ENCODE data around the gene MEF2C. TPM values are rescaled to one million over a fixed set of nuclear protein-coding genes. Genes with fewer than 3 reads are reported as not detected.

Gene MEF2C
- polyA plus RNA-seq, 1 donor (not counting 4 experiments of a cell fraction or from before 2014, with no cell fraction given) = 0.10 TPM

DNA sequence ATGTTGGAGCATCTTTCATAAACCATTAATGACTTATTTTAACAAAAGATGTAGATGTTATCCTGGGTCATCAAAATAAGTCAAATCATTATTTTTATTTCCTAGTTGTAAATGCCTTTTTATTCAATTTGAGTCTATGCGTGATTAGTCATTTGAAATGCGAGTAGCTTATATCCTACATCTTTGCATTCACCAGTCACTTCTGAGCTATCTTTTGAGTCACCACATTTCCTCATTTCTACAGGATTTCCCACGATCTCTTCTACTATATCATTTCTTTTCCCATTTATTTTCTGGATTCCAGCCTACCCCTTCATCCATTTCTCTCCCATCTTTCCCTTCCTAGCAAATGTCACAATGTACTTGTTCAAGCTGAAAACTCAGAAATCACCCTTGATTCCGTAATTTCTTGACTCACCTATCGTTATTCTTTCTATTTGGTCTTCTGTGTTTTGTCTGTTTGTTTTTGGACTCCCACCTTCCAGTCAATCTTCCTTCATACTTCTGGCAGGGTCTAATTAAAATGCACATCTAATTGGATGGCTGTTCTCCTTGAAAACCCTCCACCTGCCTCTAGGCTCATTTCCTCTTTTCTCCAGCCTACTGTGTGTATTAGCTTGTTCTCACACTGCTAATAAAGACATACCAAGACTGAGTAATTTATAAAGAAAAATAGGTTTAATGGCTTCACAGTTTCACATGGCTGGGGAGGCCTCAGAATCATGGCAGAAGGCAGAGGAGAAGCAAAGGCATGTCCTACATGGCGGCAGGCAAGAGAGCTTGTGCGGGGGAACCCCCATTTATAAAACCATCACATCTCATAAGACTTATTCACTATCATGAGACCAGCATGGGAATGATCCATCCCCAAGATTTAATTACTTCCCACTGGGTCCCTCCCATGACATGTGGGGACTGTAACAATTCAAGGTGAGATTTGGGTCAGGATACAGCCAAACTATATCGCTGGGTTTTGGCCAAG is 112.4 kb downstream of the MEF2C start:
- dilution Hi-C loops (cut with MboI; ENCODE audit: extremely low pct_ligation_motif_present, low sequenced_read_pairs) = no loop called here
- FAIRE-seq (no peak), DNase-seq (ENCODE audit: low read depth, low spot score) (no peak)
- Histone ChIP-seq H3K9me3 (ENCODE audit: control insufficient read depth, low read depth, low read length) (no peaks in the 10 kb centered on the region), H3K9ac (ENCODE audit: control insufficient read depth, extremely low read depth, insufficient read depth, low read length) (no peak overlapping the region), H3K27ac (ENCODE audit: control insufficient read depth, insufficient read depth, low read length) (no peak overlapping the region), H3K27me3 (ENCODE audit: control insufficient read depth, extremely low read depth, insufficient read depth, low read length) (no peaks in the 10 kb centered on the region), H3K36me3 (ENCODE audit: control insufficient read depth in 2 of 2, extremely low read depth in 1 of 2, insufficient read depth in 2 of 2, low read length in 2 of 2) (no peaks in the 10 kb centered on the region), H3K4me1 (ENCODE audit: control insufficient read depth, extremely low read depth, insufficient read depth, low read length) (no peaks in the 10 kb centered on the region), H4K20me1 (ENCODE audit: control insufficient read depth, extremely low read depth, insufficient read depth, low read length) (no peaks in the 10 kb centered on the region), H3K9me1 (ENCODE audit: control insufficient read depth, extremely low read depth, insufficient read depth, low read length) (no peaks in the 10 kb centered on the region), H3K4me2 (ENCODE audit: control insufficient read depth, extremely low read depth, insufficient read depth, low read depth, low read length) (no peak overlapping the region), H3K79me2 (ENCODE audit: control insufficient read depth, insufficient read depth, low read length) (no peaks in the 10 kb centered on the region), H2AFZ (ENCODE audit: control insufficient read depth, low read length) (no peak overlapping the region), H3K4me3 (ENCODE audit: control insufficient read depth in 2 of 3, extremely low read depth in 1 of 3, insufficient read depth in 2 of 3, low read depth in 1 of 3, low read length in 3 of 3) (no peak overlapping the region)
- TF ChIP-seq EZH2 (IDR thresholded peaks at IDR 0.05; ENCODE audit: low read length) = no peak
- TF ChIP-seq, protein P1, sequence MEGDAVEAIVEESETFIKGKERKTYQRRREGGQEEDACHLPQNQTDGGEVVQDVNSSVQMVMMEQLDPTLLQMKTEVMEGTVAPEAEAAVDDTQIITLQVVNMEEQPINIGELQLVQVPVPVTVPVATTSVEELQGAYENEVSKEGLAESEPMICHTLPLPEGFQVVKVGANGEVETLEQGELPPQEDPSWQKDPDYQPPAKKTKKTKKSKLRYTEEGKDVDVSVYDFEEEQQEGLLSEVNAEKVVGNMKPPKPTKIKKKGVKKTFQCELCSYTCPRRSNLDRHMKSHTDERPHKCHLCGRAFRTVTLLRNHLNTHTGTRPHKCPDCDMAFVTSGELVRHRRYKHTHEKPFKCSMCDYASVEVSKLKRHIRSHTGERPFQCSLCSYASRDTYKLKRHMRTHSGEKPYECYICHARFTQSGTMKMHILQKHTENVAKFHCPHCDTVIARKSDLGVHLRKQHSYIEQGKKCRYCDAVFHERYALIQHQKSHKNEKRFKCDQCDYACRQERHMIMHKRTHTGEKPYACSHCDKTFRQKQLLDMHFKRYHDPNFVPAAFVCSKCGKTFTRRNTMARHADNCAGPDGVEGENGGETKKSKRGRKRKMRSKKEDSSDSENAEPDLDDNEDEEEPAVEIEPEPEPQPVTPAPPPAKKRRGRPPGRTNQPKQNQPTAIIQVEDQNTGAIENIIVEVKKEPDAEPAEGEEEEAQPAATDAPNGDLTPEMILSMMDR (optimal IDR thresholded peaks at IDR 0.05 in 1 of 3, IDR thresholded peaks at IDR 0.05 in 1 of 3, conservative IDR thresholded peaks at IDR 0.05 in 1 of 3; ENCODE audit: extremely low read depth in 1 of 3, insufficient read depth in 2 of 3, low read length in 3 of 3) = no peak

DNA sequence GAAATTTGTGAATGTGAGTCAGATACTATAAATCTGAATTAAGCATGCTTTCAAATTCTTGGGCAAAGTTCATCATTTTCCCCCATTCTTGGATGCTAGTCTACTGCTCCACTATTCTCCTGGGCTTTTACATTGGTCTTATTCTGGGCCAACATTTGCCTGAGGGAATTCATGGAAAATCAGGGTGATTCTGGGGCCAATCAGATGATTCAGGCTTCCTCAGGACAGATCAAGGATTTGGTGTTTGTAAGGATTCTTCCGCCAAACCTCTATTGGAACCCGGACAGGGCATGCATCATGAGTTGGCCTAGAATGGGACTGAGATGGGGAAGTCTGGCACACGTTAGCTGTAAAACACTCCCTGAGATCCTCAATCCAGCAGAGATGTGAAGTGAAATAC is 113.8 kb downstream of the MEF2C start:
- Histone ChIP-seq H3K4me3 (ENCODE audit: control insufficient read depth in 2 of 3, extremely low read depth in 1 of 3, insufficient read depth in 2 of 3, low read depth in 1 of 3, low read length in 3 of 3) (no peak overlapping the region), H3K9me1 (ENCODE audit: control insufficient read depth, extremely low read depth, insufficient read depth, low read length) (no peaks in the 10 kb centered on the region), H3K27me3 (ENCODE audit: control insufficient read depth, extremely low read depth, insufficient read depth, low read length) (no peaks in the 10 kb centered on the region), H4K20me1 (ENCODE audit: control insufficient read depth, extremely low read depth, insufficient read depth, low read length) (no peaks in the 10 kb centered on the region), H3K79me2 (ENCODE audit: control insufficient read depth, insufficient read depth, low read length) (no peaks in the 10 kb centered on the region), H3K9ac (ENCODE audit: control insufficient read depth, extremely low read depth, insufficient read depth, low read length) (no peak overlapping the region), H3K36me3 (ENCODE audit: control insufficient read depth in 2 of 2, extremely low read depth in 1 of 2, insufficient read depth in 2 of 2, low read length in 2 of 2) (no peaks in the 10 kb centered on the region), H2AFZ (ENCODE audit: control insufficient read depth, low read length) (no peak overlapping the region), H3K27ac (ENCODE audit: control insufficient read depth, insufficient read depth, low read length) (no peak overlapping the region), H3K4me1 (ENCODE audit: control insufficient read depth, extremely low read depth, insufficient read depth, low read length) (no peaks in the 10 kb centered on the region), H3K4me2 (ENCODE audit: control insufficient read depth, extremely low read depth, insufficient read depth, low read depth, low read length) (no peak overlapping the region), H3K9me3 (ENCODE audit: control insufficient read depth, low read depth, low read length) (no peaks in the 10 kb centered on the region)
- dilution Hi-C loops (cut with MboI; ENCODE audit: extremely low pct_ligation_motif_present, low sequenced_read_pairs) = no loop called here
- DNase-seq (ENCODE audit: low read depth, low spot score) (no peak), FAIRE-seq (no peak)
- TF ChIP-seq EZH2 (IDR thresholded peaks at IDR 0.05; ENCODE audit: low read length) = no peak
- TF ChIP-seq, protein P1 (optimal IDR thresholded peaks at IDR 0.05 in 1 of 3, IDR thresholded peaks at IDR 0.05 in 1 of 3, conservative IDR thresholded peaks at IDR 0.05 in 1 of 3; ENCODE audit: extremely low read depth in 1 of 3, insufficient read depth in 2 of 3, low read length in 3 of 3) = no peak

Measured in keratinocyte (primary cell).